Measurements from ENCODE around the gene PTGS1. TPM values are rescaled to one million over a fixed set of nuclear protein-coding genes. Genes with fewer than 3 reads are reported as not detected.

PTGS1 gene
- polyA plus RNA-seq, 2 of the 4 experiments (the other 2 are of a cell fraction): 0.49 to 1.0 TPM

- CTCF ChIA-PET: no interaction called here
- whole genome bisulfite sequencing (ENCODE audit: missing lambda C conversion rate): 84% methylated on average over 6 of the region's 8 CpGs
- no peak for FAIRE-seq
These were observed 15.6 kb downstream of the PTGS1 start for GRCh38 chr9:122386311-122386872.

DNA sequence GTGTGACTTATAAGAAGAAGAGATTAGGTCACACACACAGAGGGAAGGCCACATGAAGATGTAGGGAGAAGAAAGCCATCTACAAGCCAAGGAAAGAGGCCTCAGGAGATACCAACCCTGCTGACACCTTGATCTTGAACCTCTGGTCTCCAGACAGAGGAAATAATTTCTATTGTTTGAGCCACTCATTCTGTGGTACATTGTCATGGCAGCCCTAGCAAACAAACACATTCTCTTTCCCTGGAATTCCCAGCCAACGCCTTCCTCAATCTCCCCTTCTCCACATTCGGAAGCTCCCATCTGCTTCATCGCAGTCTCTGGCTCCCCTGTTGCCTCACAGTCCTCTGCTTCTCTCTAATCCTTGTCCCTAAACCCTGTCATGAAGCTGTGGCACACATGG lies 16.7 kb downstream of the PTGS1 start:
- H3K4me1 ChIP-seq: peaks cover 20% of the 10 kb centered on the region
- H3K4me3 ChIP-seq: no peak overlapping the region
- ChIA-PET POLR2A (no interaction called here), CTCF (no interaction called here)
- DNase-seq (ENCODE audit: low read depth in 1 of 2, low spot score in 1 of 2) (no peak), ATAC-seq (no peak), FAIRE-seq (no peak)
- WGBS (ENCODE audit: missing lambda C conversion rate): 84% methylated on average over 3 of the region's 3 CpGs
- no peak overlapping the region for H3K27ac ChIP-seq
- H3K9me3 ChIP-seq: no peaks in the 10 kb centered on the region
- no peak for TF ChIP-seq ZFP36 (IDR thresholded peaks at IDR 0.05; ENCODE audit: borderline replicate concordance, partially characterized antibody)
- H3K4me2 ChIP-seq: no peak overlapping the region

More at GRCh38 chr9:122386311-122386872, 15.6 kb downstream of the PTGS1 start:
- TF ChIP-seq NPAS2 (CRISPR knock-in tag; IDR thresholded peaks at IDR 0.05; ENCODE audit: borderline replicate concordance) (no peak), HOXB5 (CRISPR knock-in tag; IDR thresholded peaks at IDR 0.05) (no peak), ZNF302 (CRISPR knock-in tag; IDR thresholded peaks at IDR 0.05) (no peak), RCOR1 (IDR thresholded peaks at IDR 0.05; ENCODE audit: low read depth, low read length) (no peak), FOXS1 (CRISPR knock-in tag; IDR thresholded peaks at IDR 0.05) (no peak), SREBF2 (IDR thresholded peaks at IDR 0.05) (no peak), POLR2AphosphoS2 (conservative IDR thresholded peaks at IDR 0.05; ENCODE audit: low read length) (no peak), CEBPB (IDR thresholded peaks at IDR 0.05) (no peak), RARB (CRISPR knock-in tag; IDR thresholded peaks at IDR 0.05) (no peak), CBX8 (IDR thresholded peaks at IDR 0.05) (no peak), ZSCAN20 (CRISPR knock-in tag; IDR thresholded peaks at IDR 0.05) (no peak), HOXA7 (CRISPR knock-in tag; IDR thresholded peaks at IDR 0.05) (no peak), MYC (IDR thresholded peaks at IDR 0.05; ENCODE audit: borderline replicate concordance, low read length) (no peak)
- TF ChIP-seq, protein P1, sequence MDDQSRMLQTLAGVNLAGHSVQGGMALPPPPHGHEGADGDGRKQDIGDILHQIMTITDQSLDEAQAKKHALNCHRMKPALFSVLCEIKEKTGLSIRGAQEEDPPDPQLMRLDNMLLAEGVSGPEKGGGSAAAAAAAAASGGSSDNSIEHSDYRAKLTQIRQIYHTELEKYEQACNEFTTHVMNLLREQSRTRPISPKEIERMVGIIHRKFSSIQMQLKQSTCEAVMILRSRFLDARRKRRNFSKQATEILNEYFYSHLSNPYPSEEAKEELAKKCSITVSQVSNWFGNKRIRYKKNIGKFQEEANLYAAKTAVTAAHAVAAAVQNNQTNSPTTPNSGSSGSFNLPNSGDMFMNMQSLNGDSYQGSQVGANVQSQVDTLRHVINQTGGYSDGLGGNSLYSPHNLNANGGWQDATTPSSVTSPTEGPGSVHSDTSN (IDR thresholded peaks at IDR 0.05): no peak
- TF ChIP-seq, protein P2, sequence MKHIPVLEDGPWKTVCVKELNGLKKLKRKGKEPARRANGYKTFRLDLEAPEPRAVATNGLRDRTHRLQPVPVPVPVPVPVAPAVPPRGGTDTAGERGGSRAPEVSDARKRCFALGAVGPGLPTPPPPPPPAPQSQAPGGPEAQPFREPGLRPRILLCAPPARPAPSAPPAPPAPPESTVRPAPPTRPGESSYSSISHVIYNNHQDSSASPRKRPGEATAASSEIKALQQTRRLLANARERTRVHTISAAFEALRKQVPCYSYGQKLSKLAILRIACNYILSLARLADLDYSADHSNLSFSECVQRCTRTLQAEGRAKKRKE (CRISPR knock-in tag; IDR thresholded peaks at IDR 0.05; ENCODE audit: low read depth): no peak
- Histone ChIP-seq H3K27ac (no peak overlapping the region), H3K4me1 (peaks cover 20% of the 10 kb centered on the region), H3K4me3 (no peak overlapping the region), H3K4me2 (no peak overlapping the region), H3K9me3 (no peaks in the 10 kb centered on the region)
- ATAC-seq (no peak), DNase-seq (ENCODE audit: low read depth in 1 of 2, low spot score in 1 of 2) (no peak)
- POLR2A ChIA-PET: no interaction called here

DNA sequence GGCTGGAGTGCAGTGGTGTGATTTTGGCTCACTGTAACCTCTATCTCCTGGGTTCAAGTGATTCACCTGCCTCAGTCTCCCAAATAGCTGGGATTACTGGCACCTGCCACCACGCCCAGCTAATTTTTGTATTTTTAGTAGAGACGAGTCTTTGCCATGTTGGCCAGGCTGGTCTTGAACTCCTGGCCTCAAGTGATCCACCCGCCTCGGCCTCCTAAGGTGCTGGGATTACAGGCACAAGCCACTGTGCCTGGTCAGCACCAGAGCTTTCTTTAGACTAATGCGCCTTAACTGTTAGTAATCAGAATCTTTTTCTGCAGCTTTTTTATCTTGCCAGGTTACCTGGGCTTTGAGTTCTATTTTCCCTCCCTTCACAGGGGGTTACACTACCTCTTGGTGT lies 18.4 kb downstream of the PTGS1 start:
- no peak for TF ChIP-seq CBX2 (IDR thresholded peaks at IDR 0.05; ENCODE audit: borderline replicate concordance, low read depth)
- TF ChIP-seq CBX8 (IDR thresholded peaks at IDR 0.05): no peak
- no peak for TF ChIP-seq RAD21 (conservative IDR thresholded peaks at IDR 0.05 in 1 of 2, IDR thresholded peaks at IDR 0.05 in 1 of 2)
- TF ChIP-seq CEBPB (IDR thresholded peaks at IDR 0.05): no peak
- no peak for TF ChIP-seq ZC3H11A (IDR thresholded peaks at IDR 0.05)
- no peak for TF ChIP-seq RCOR1 (IDR thresholded peaks at IDR 0.05; ENCODE audit: low read depth, low read length)
- TF ChIP-seq E2F6 (IDR thresholded peaks at IDR 0.05; ENCODE audit: borderline replicate concordance, low read depth): no peak
- TF ChIP-seq, protein P3, sequence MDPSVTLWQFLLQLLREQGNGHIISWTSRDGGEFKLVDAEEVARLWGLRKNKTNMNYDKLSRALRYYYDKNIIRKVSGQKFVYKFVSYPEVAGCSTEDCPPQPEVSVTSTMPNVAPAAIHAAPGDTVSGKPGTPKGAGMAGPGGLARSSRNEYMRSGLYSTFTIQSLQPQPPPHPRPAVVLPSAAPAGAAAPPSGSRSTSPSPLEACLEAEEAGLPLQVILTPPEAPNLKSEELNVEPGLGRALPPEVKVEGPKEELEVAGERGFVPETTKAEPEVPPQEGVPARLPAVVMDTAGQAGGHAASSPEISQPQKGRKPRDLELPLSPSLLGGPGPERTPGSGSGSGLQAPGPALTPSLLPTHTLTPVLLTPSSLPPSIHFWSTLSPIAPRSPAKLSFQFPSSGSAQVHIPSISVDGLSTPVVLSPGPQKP (IDR thresholded peaks at IDR 0.05; ENCODE audit: low read depth, low read length): no peak
- no peak for TF ChIP-seq ZSCAN20 (CRISPR knock-in tag; IDR thresholded peaks at IDR 0.05)
- TF ChIP-seq CTCF (IDR thresholded peaks at IDR 0.05): no peak
- TF ChIP-seq, protein P2 (CRISPR knock-in tag; IDR thresholded peaks at IDR 0.05; ENCODE audit: low read depth): no peak
- TF ChIP-seq, protein P1 (IDR thresholded peaks at IDR 0.05): no peak
- peaks cover 5% of the 10 kb centered on the region for H3K4me1 ChIP-seq
- H3K4me3 ChIP-seq: no peak overlapping the region
- DNase-seq (ENCODE audit: low read depth in 1 of 2, low spot score in 1 of 2): no peak
- no peak for FAIRE-seq
- POLR2A ChIA-PET: no interaction called here
- H3K4me2 ChIP-seq: no peak overlapping the region
- 85% methylated on average over 5 of the region's 5 CpGs for WGBS (ENCODE audit: missing lambda C conversion rate)
- H3K9me3 ChIP-seq: no peaks in the 10 kb centered on the region
- CTCF ChIA-PET: interaction anchor here (0.6 to 1.7 kb wide), 4 partner anchors 10 to 422 kb away, joined by 3 to 5 read pairs (median 4); no protein-coding TSS in a partner anchor
- no peak overlapping the region for H3K27ac ChIP-seq
- no peak for ATAC-seq
